ENCODE data around the gene CRTAC1. TPM values are rescaled to one million over a fixed set of nuclear protein-coding genes. Genes with fewer than 3 reads are reported as not detected.
"Not testable (repeated sequence)": the region's sequence is repeated elsewhere in the genome, so short reads cannot be mapped to it uniquely, and the experiment has no call there.

Gene CRTAC1
- total and polyA plus RNA-seq, 4 donors, result 2.9 to 53.1 (median 13.5) TPM

DNA sequence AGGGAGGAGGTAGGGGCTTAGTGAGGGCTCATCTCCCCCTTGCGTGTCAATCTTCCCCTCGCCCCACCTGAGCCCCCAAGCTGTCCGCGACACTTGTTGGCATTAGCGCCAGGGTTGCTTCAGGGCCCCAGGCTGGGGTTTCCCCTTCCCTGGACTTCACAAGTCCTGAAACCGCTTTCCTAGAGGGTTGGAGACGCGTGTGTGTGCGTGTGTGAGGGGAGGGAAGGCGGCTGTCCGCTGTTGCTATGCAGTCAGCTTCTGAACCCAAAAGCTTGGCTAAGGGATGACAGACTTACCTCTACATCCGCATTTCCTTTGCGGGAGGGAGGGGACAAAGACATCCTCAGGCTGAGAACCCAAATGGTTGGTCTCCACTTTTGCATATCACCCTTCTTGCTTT is 180.0 kb downstream of the CRTAC1 start:
- Histone ChIP-seq H3K4me3 (ENCODE audit: low read length in 2 of 2) (no peak overlapping the region), H3K36me3 (ENCODE audit: control insufficient read depth in 1 of 2, insufficient read depth in 2 of 2, low read length in 1 of 2) (no peaks in the 10 kb centered on the region), H3K27ac (ENCODE audit: low read depth in 1 of 2, low read length in 2 of 2) (no peak overlapping the region), H3K9me3 (ENCODE audit: control insufficient read depth, low read length) (no peaks in the 10 kb centered on the region), H3K4me1 (ENCODE audit: control insufficient read depth in 1 of 2, insufficient read depth in 2 of 2, low read length in 2 of 2) (no peaks in the 10 kb centered on the region), H3K27me3 (ENCODE audit: control insufficient read depth in 1 of 2, insufficient read depth in 2 of 2, low read length in 1 of 2) (no peaks in the 10 kb centered on the region)
- no peak for DNase-seq
- 9 to 17% methylated on average over 13 of the region's 13 CpGs for WGBS, 2 donors
- ATAC-seq (ENCODE audit: low FRiP score), result no peak
- intact Hi-C loops (cut with DNase I), result loop anchor here in 1 of 2 donors (5.0 kb wide), 1 partner anchor 48 kb away; no protein-coding TSS in a partner anchor

DNA sequence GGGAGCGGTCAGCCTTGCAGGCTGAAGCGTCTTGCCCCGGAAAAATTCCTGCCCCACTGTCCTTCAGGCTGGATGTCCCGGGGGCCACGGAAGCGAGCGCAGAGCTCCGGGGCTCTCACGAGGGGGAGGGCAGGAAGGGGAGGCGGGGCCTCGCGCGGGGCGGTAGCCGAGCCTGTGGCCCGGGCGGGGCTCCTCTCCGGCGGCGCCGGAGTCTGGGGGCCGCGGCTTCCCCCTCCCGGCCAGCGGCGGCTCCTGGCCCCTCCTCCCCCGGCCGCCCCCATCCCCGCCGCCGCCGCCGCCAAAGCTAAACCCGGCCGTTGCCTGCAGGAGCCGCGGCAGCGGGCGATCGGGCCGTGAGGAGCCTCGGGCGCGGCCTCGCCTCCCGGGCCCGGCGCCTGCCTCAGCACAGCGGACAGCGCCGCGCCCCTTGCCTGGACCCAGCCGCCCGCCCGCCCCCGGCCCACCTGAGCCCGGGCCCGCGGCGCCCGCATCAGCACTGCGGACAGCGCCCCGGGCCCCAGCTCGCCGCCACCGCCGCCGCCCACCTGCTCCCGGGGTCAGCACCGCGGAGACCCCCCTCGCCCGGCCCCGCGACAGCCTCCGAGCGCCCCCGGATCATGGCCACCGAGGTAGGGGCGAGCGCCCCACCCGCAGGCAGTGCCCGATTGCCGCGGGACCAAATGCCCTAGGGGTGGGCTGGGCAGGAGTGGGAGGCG is 180.6 kb downstream of the CRTAC1 start, which contains the start of gene GOLGA7B:
Gene GOLGA7B (plus strand): TSS at position 157 of the 716 bp plus-strand sequence. CDS start 461 bp downstream, at position 618.
- peak; percentile 39 for ATAC-seq (ENCODE audit: low FRiP score)

DNA sequence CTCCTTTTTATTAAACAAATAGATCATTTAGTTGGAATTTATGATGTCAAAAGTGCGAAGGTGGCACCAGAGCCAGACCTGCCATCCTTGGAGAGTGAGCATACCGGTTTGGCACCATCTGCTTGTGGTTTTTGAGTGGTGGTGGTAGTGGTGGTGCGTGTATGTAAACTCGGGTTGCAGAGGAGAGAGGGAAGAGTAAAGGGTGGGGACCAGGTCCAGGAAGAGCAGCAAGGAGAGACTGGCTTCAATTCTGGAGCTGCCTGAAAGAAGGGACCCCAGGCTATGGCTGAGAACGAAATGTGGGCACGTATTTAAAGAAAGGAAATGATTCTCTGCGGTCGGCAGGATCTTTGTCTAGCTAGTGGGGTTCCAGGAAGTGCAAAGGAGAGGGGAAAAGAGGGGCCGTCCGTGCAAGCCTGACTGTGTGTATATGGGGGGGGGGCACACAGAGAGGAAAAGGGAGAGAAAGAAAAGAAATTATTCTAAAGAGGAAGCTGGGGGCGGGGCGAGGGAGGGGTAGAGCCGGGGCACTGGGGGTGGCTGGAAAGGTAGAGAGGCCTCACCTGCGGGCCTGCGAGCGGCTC is 181.2 kb downstream of the CRTAC1 start:
- WGBS, 2 donors, result 9 to 10% methylated on average over 16 of the region's 16 CpGs
- no peak overlapping the region for H3K27ac ChIP-seq (ENCODE audit: low read depth in 1 of 2, low read length in 2 of 2)
- H3K27me3 ChIP-seq (ENCODE audit: control insufficient read depth in 1 of 2, insufficient read depth in 2 of 2, low read length in 1 of 2), result no peaks in the 10 kb centered on the region
- intact Hi-C loops (cut with DNase I), result no loop called here
- H3K9me3 ChIP-seq (ENCODE audit: control insufficient read depth, low read length), result no peaks in the 10 kb centered on the region
- H3K4me1 ChIP-seq (ENCODE audit: control insufficient read depth in 1 of 2, insufficient read depth in 2 of 2, low read length in 2 of 2), result no peaks in the 10 kb centered on the region
- no peak for DNase-seq
- ATAC-seq (ENCODE audit: low FRiP score), result no peak
- H3K4me3 ChIP-seq (ENCODE audit: low read length in 2 of 2), result peak overlapping the region; percentile 63 to 73
- H3K36me3 ChIP-seq (ENCODE audit: control insufficient read depth in 1 of 2, insufficient read depth in 2 of 2, low read length in 1 of 2), result no peaks in the 10 kb centered on the region

More for the DNA sequence above, 180.6 kb downstream of the CRTAC1 start, which contains the start of gene GOLGA7B:
- WGBS, 2 donors, result 1 to 3% methylated on average over 31 to 87 of the region's 87 CpGs
- peak within 1 kb of the TSS; percentile 63 to 73 for H3K4me3 ChIP-seq (ENCODE audit: low read length in 2 of 2)
- H3K27ac ChIP-seq (ENCODE audit: low read depth in 1 of 2, low read length in 2 of 2), result no peak within 1 kb of the TSS
- DNase-seq, result peak in 1 of 2 donors; percentile 81
- no peaks in the 10 kb centered on the region for H3K36me3 ChIP-seq (ENCODE audit: control insufficient read depth in 1 of 2, insufficient read depth in 2 of 2, low read length in 1 of 2)
- no peaks in the 10 kb centered on the region for H3K9me3 ChIP-seq (ENCODE audit: control insufficient read depth, low read length)
- H3K27me3 ChIP-seq (ENCODE audit: control insufficient read depth in 1 of 2, insufficient read depth in 2 of 2, low read length in 1 of 2), result no peaks in the 10 kb centered on the region
- intact Hi-C loops (cut with DNase I), result loop anchor here in 1 of 2 donors (5.0 kb wide), 1 partner anchor 48 kb away; no protein-coding TSS in a partner anchor
- H3K4me1 ChIP-seq (ENCODE audit: control insufficient read depth in 1 of 2, insufficient read depth in 2 of 2, low read length in 2 of 2), result no peaks in the 10 kb centered on the region

DNA sequence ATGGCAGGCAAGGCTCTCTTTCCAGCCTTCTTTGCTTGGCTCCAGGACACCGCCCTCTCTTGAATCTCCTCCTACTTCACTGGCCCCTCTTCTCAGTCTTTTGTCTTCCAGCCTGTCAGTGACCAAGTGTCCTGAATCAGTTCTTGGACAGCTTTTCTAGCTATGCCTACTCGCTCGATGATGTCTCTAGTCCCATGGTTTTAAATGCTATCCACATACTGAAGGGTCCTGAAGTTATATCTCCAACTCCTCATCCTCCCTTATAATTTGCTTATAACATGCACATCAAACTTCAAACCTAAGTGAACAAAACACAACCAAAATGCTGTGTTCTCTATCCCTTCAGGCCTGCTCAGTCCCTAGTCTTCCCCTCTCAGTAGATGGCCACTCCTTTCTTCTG is 185.7 kb downstream of the CRTAC1 start:
- Histone ChIP-seq H3K27me3 (ENCODE audit: control insufficient read depth in 1 of 2, insufficient read depth in 2 of 2, low read length in 1 of 2) (no peaks in the 10 kb centered on the region), H3K4me3 (ENCODE audit: low read length in 2 of 2) (no peak overlapping the region), H3K27ac (ENCODE audit: low read depth in 1 of 2, low read length in 2 of 2) (no peak overlapping the region), H3K4me1 (ENCODE audit: control insufficient read depth in 1 of 2, insufficient read depth in 2 of 2, low read length in 2 of 2) (peaks cover 0 to 2% of the 10 kb centered on the region in 2 donors), H3K36me3 (ENCODE audit: control insufficient read depth in 1 of 2, insufficient read depth in 2 of 2, low read length in 1 of 2) (no peaks in the 10 kb centered on the region), H3K9me3 (ENCODE audit: control insufficient read depth, low read length) (no peaks in the 10 kb centered on the region)
- ATAC-seq (ENCODE audit: low FRiP score) (no peak), DNase-seq (no peak)
- intact Hi-C loops (cut with DNase I), result no loop called here
- WGBS, 2 donors, result 93 to 94% methylated on average over 3 of the region's 3 CpGs

DNA sequence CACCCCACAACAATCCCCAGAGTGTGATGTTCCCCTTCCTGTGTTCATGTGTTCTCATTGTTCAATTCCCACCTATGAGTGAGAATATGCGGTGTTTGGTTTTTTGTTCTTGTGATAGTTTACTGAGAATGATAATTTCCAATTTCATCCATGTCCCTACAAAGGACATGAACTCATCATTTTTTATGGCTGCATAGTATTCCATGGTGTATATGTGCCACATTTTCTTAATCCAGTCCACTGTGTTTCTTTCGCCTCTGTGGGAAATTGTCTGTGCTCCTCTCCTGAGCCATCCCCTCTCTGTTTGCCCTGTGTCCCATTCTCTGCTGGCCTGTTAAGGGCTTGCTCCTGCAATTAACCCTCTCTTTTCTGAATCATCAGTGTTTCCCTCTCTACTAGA is 186.4 kb downstream of the CRTAC1 start:
- H3K36me3 ChIP-seq (ENCODE audit: control insufficient read depth in 1 of 2, insufficient read depth in 2 of 2, low read length in 1 of 2); ATAC-seq (ENCODE audit: low FRiP score); DNase-seq; H3K27me3 ChIP-seq (ENCODE audit: control insufficient read depth in 1 of 2, insufficient read depth in 2 of 2, low read length in 1 of 2); intact Hi-C loops (cut with DNase I); H3K27ac ChIP-seq (ENCODE audit: low read depth in 1 of 2, low read length in 2 of 2); H3K4me1 ChIP-seq (ENCODE audit: control insufficient read depth in 1 of 2, insufficient read depth in 2 of 2, low read length in 2 of 2); H3K4me3 ChIP-seq (ENCODE audit: low read length in 2 of 2); H3K9me3 ChIP-seq (ENCODE audit: control insufficient read depth, low read length): not testable (repeated sequence)
- 89 to 92% methylated on average over 1 of the region's 2 CpGs for WGBS, 2 donors

DNA sequence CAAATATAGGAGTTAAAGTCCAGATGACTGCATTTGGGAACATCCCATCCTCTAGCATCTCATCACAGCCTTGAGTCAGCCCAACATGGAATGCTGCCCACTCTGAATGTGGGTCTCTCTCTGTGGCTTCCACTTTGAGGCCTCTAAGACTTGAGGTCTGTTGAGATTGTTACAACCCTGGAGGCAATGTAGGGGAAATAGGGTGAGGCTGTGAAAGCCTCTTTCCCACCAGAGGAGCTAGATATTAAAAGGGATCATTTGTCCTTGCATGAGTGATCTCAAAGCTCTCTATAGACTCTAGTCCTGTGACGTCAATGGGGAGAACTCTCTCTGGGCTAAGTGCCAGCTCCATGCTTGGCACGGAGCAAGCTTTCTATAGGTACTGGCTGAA is 187.1 kb downstream of the CRTAC1 start:
- 29 to 32% methylated on average over 2 of the region's 2 CpGs for WGBS, 2 donors
- H3K27me3 ChIP-seq (ENCODE audit: control insufficient read depth in 1 of 2, insufficient read depth in 2 of 2, low read length in 1 of 2), result no peaks in the 10 kb centered on the region

GRCh38 chr10:97842656-97843280 is 187.7 kb downstream of the CRTAC1 start:
- intact Hi-C loops (cut with DNase I), result no loop called here
- Histone ChIP-seq H3K9me3 (ENCODE audit: control insufficient read depth, low read length) (no peaks in the 10 kb centered on the region), H3K27ac (ENCODE audit: low read depth in 1 of 2, low read length in 2 of 2) (no peak overlapping the region), H3K36me3 (ENCODE audit: control insufficient read depth in 1 of 2, insufficient read depth in 2 of 2, low read length in 1 of 2) (no peaks in the 10 kb centered on the region), H3K4me3 (ENCODE audit: low read length in 2 of 2) (no peak overlapping the region), H3K4me1 (ENCODE audit: control insufficient read depth in 1 of 2, insufficient read depth in 2 of 2, low read length in 2 of 2) (peaks cover 0 to 2% of the 10 kb centered on the region in 2 donors), H3K27me3 (ENCODE audit: control insufficient read depth in 1 of 2, insufficient read depth in 2 of 2, low read length in 1 of 2) (no peaks in the 10 kb centered on the region)
- DNase-seq (no peak), ATAC-seq (ENCODE audit: low FRiP score) (no peak)
- WGBS, 2 donors, result 53 to 64% methylated on average over 7 of the region's 7 CpGs

More for the DNA sequence above, 187.1 kb downstream of the CRTAC1 start:
- intact Hi-C loops (cut with DNase I), result no loop called here
- ATAC-seq (ENCODE audit: low FRiP score) (no peak), DNase-seq (no peak)
- H3K36me3 ChIP-seq (ENCODE audit: control insufficient read depth in 1 of 2, insufficient read depth in 2 of 2, low read length in 1 of 2), result no peaks in the 10 kb centered on the region
- H3K4me3 ChIP-seq (ENCODE audit: low read length in 2 of 2), result no peak overlapping the region
- peaks cover 0 to 2% of the 10 kb centered on the region in 2 donors for H3K4me1 ChIP-seq (ENCODE audit: control insufficient read depth in 1 of 2, insufficient read depth in 2 of 2, low read length in 2 of 2)
- no peaks in the 10 kb centered on the region for H3K9me3 ChIP-seq (ENCODE audit: control insufficient read depth, low read length)
- no peak overlapping the region for H3K27ac ChIP-seq (ENCODE audit: low read depth in 1 of 2, low read length in 2 of 2)

DNA sequence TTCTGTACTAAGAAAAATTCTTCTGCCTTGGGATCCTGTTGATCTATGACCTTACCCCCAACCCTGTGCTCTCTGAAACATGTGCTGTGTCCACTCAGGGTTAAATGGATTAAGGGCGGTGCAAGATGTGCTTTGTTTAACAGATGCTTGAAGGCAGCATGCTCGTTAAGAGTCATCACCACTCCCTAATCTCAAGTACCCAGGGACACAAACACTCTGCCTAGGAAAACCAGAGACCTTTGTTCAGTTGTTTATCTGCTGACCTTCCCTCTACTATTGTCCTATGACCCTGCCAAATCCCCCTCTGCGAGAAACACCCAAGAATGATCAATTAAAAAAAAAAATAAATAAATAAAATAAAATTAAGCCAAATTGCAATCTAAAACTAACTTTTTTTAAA is 188.3 kb downstream of the CRTAC1 start:
- 59 to 92% methylated on average over 1 to 2 of the region's 3 CpGs for WGBS, 2 donors

More for the DNA sequence above, 188.3 kb downstream of the CRTAC1 start:
- DNase-seq; H3K4me1 ChIP-seq (ENCODE audit: control insufficient read depth in 1 of 2, insufficient read depth in 2 of 2, low read length in 2 of 2); intact Hi-C loops (cut with DNase I); H3K4me3 ChIP-seq (ENCODE audit: low read length in 2 of 2); H3K27ac ChIP-seq (ENCODE audit: low read depth in 1 of 2, low read length in 2 of 2); ATAC-seq (ENCODE audit: low FRiP score); H3K27me3 ChIP-seq (ENCODE audit: control insufficient read depth in 1 of 2, insufficient read depth in 2 of 2, low read length in 1 of 2); H3K36me3 ChIP-seq (ENCODE audit: control insufficient read depth in 1 of 2, insufficient read depth in 2 of 2, low read length in 1 of 2); H3K9me3 ChIP-seq (ENCODE audit: control insufficient read depth, low read length): not testable (repeated sequence)

Data from aorta (tissue), 5 donors.